Heart left ventricle (tissue), 16 donors: ENCODE data around the gene NTM. TPM values are rescaled to one million over a fixed set of nuclear protein-coding genes. Genes with fewer than 3 reads are reported as not detected.

Source experiments
- ATAC-seq, 4 donors: fragments of 200-7000 bp; cut with Tn5 transposase; one replicate each; pipeline ENCODE4 v1.9.1; 2020 to 2022; ENCODE audit warnings: moderate library complexity in 4 of 4, mild to moderate bottlenecking in 3 of 4, moderate number of reproducible peaks in 1 of 4
- DNase-seq, 5 donors: peaks; one replicate each; pipeline ENCODE4 v3.0.0-alpha.2; 2020
- H3K27ac ChIP-seq, 12 donors: fragments of 200-600 bp; sonication (generic) in 4 of 12; one replicate each; pipeline versions ENCODE4 v1.5.0 to v1.8.0; 2016 to 2022; ENCODE audit warnings: mild to moderate bottlenecking in 2 of 12
- H3K27me3 ChIP-seq, 9 donors: fragments of 200-600 bp; sonication (generic) in 2 of 9; one replicate each; pipeline versions ENCODE4 v1.5.1 to v1.8.0; 2016 to 2022; ENCODE audit warnings: mild to moderate bottlenecking in 3 of 9
- H3K36me3 ChIP-seq, 9 donors: fragments of 200-600 bp; sonication (generic) in 2 of 9; one replicate each; pipeline versions ENCODE4 v1.5.0 to v1.8.0; 2018 to 2022; ENCODE audit warnings: mild to moderate bottlenecking in 2 of 9
- H3K4me1 ChIP-seq, 12 donors: fragments of 200-600 bp; sonication (generic) in 4 of 12; one replicate each; pipeline versions ENCODE4 v1.5.0 to v1.8.0; 2016 to 2022; ENCODE audit warnings: mild to moderate bottlenecking in 3 of 12
- H3K4me3 ChIP-seq, 12 donors: fragments of 200-600 bp; sonication (generic) in 4 of 12; one replicate each; pipeline versions ENCODE4 v1.5.0 to v1.8.0; 2017 to 2022; ENCODE audit warnings: mild to moderate bottlenecking in 9 of 12, moderate library complexity in 4 of 12
- H3K9me3 ChIP-seq, 12 donors: fragments of 200-600 bp; sonication (generic) in 4 of 12; one replicate each; pipeline versions ENCODE4 v1.5.0 to v1.8.0; 2016 to 2022; ENCODE audit warnings: mild to moderate bottlenecking in 1 of 12
- CTCF ChIP-seq, 12 donors: fragments of 200-600 bp; sonication (generic) in 4 of 12; IDR thresholded peaks; one replicate each; pipeline versions ENCODE4 v1.5.0 to v1.8.0; 2018 to 2022; ENCODE audit warnings: antibody characterized with exemption in 12 of 12, mild to moderate bottlenecking in 5 of 12
- POLR2A ChIP-seq, 2 donors: fragments of 450-650 bp; IDR thresholded peaks; one replicate each; pipeline ENCODE4 v1.6.1; 2017; ENCODE audit warnings: antibody characterized with exemption in 2 of 2, mild to moderate bottlenecking in 2 of 2, moderate library complexity in 2 of 2
- WGBS, 4 donors: extraction: QIAGEN DNeasy Blood & Tissue Kit in 2 of 4; methylation state at CpG; one replicate each; pipeline versions ENCODE4 v1.1.5 to v1.1.7; 2013 to 2018; 5-methylcytosine and 5-hydroxymethylcytosine counted together
- intact Hi-C, 10 donors: fragments of 100-400 bp; cut with DNase I; formaldehyde crosslinking; loops; one replicate each; pipeline versions ENCODE4 v1.11.1 to v1.14.2; 2022
- polyA plus RNA-seq, 2 donors: library from polyadenylated mRNA; stranded (reverse); fragments of 200-250 nt; gene quantifications; one replicate each; pipeline ENCODE4 v1.2.3, GENCODE V29; 2013
- total RNA-seq, 9 donors: library from RNA; depleted of rRNA in 2 of 9; stranded (reverse); fragments of >200 nt in 2 of 9; fragmentation: NEBNext Ultra II Directional in 3 of 9; extraction: Animal tissue kit (Norgen Biotek cat#: 25700) in 3 of 9; gene quantifications; one replicate each; pipeline versions ENCODE4 v1.1.0 to v1.2.4, GENCODE V29; 2016 to 2023
- donor health status: ischemic (EF 13 %, LVEDD 7.1; RV severe dilation, severe dysfunction).
- donor health status: healthy with polysubstance abuse.
- donor health status: DM: no; HTN: yes; CAD: no.
- donor health status: DM: no; HTN: no; CAD: no.
- donor health status: ischemic (EF 25% LVEDD 6.9; RV normal size, moderate dysfunction).
- donor health status: ischemic (EF 25% LVEDD 5.7; RV mildly dilated, moderate dysfunction).
- donor health status: healthy.
- donor health status: DM: yes; HTN: yes; CAD: no.
- donor health status: ischemic (EF 35%, LVEDD 5.7; RV mildly dilated, moderate dysfunction).
- donor health status: nonischemic (EF 11% LVEDD 7.7; RV severe dilation, severe dysfunction).
- donor health status: DM: yes; HTN: yes; CAD: no.
- donor health status: PGD.
- donor health status: ischemic (EF 29% LVEDD 5.4; RV normal size, mild dysfunction).
- donor health status: nonischemic (EF 23%, LVEDD 6.1; RV moderate dilation, normal function).

NTM gene
- total and polyA plus RNA-seq, 11 donors: 0.40 to 7.7 (median 1.5) TPM

- no peaks in the 10 kb centered on the region for H3K9me3 ChIP-seq
- intact Hi-C loops: loop anchor here in 5 of 10 donors (10.0 kb wide), 2 partner anchors 199 to 289 kb away; no protein-coding TSS in a partner anchor
- H3K27me3 ChIP-seq: peaks cover 0 to 9% (median 0%) of the 10 kb centered on the region in 9 donors
- no peaks in the 10 kb centered on the region for H3K36me3 ChIP-seq
- no peak overlapping the region for H3K27ac ChIP-seq
- ATAC-seq (no peak), DNase-seq (no peak)
- 82 to 90% (median 86%) methylated on average over 5 of the region's 5 CpGs for WGBS, 4 donors
- TF ChIP-seq POLR2A (IDR thresholded peaks at IDR 0.05) (no peak), CTCF (IDR thresholded peaks at IDR 0.05) (no peak)
- H3K4me1 ChIP-seq: peaks cover 0 to 17% (median 0%) of the 10 kb centered on the region in 12 donors
- H3K4me3 ChIP-seq: no peak overlapping the region
These were observed 745.0 kb downstream of the NTM start for GRCh38 chr11:132115454-132115853.

- no peak overlapping the region for H3K4me3 ChIP-seq
- peaks cover 0 to 9% (median 0%) of the 10 kb centered on the region in 9 donors for H3K27me3 ChIP-seq
- DNase-seq (no peak), ATAC-seq (no peak)
- 88 to 96% (median 91%) methylated on average over 3 of the region's 3 CpGs for WGBS, 4 donors
- no peaks in the 10 kb centered on the region for H3K36me3 ChIP-seq
- no peak for TF ChIP-seq POLR2A (IDR thresholded peaks at IDR 0.05)
- no peak for TF ChIP-seq CTCF (IDR thresholded peaks at IDR 0.05)
- intact Hi-C loops: loop anchor here in 5 of 10 donors (10.0 kb wide), 2 partner anchors 198 to 288 kb away; no protein-coding TSS in a partner anchor
- H3K9me3 ChIP-seq: no peaks in the 10 kb centered on the region
- H3K4me1 ChIP-seq: peaks cover 0 to 12% (median 0%) of the 10 kb centered on the region in 12 donors
- H3K27ac ChIP-seq: no peak overlapping the region
These were observed 746.1 kb downstream of the NTM start for GRCh38 chr11:132116516-132116915.

- Histone ChIP-seq H3K27ac (no peak overlapping the region), H3K4me1 (peaks cover 0 to 10% (median 0%) of the 10 kb centered on the region in 12 donors), H3K27me3 (peaks cover 0 to 9% (median 0%) of the 10 kb centered on the region in 9 donors), H3K36me3 (no peaks in the 10 kb centered on the region), H3K4me3 (no peak overlapping the region), H3K9me3 (no peaks in the 10 kb centered on the region)
- intact Hi-C loops: loop anchor here in 5 of 10 donors (10.0 kb wide), 2 partner anchors 196 to 286 kb away; no protein-coding TSS in a partner anchor
- TF ChIP-seq CTCF (IDR thresholded peaks at IDR 0.05) (no peak), POLR2A (IDR thresholded peaks at IDR 0.05) (no peak)
- WGBS, 4 donors: 83 to 89% (median 85%) methylated on average over 6 of the region's 6 CpGs
- ATAC-seq: no peak
- DNase-seq: no peak
These were observed 748.2 kb downstream of the NTM start for GRCh38 chr11:132118661-132119060.

GRCh38 chr11:132119573-132119972 lies 749.2 kb downstream of the NTM start:
- intact Hi-C loops: loop anchor here in 5 of 10 donors (10.0 kb wide), 2 partner anchors 195 to 285 kb away; no protein-coding TSS in a partner anchor
- Histone ChIP-seq H3K4me3 (no peak overlapping the region), H3K36me3 (no peaks in the 10 kb centered on the region), H3K27me3 (peaks cover 0 to 9% (median 0%) of the 10 kb centered on the region in 9 donors), H3K27ac (no peak overlapping the region), H3K4me1 (peaks cover 0 to 10% (median 0%) of the 10 kb centered on the region in 12 donors), H3K9me3 (no peaks in the 10 kb centered on the region)
- TF ChIP-seq POLR2A (IDR thresholded peaks at IDR 0.05) (no peak), CTCF (IDR thresholded peaks at IDR 0.05) (no peak)
- DNase-seq (no peak), ATAC-seq (peak in 3 of 4 donors; percentile 46 to 68 (median 48))
- 72 to 79% (median 74%) methylated on average over 4 of the region's 4 CpGs for WGBS, 4 donors
